Measurements from ENCODE around the gene CKMT2.
"Not testable (repeated sequence)": the region's sequence is repeated elsewhere in the genome, so short reads cannot be mapped to it uniquely, and the experiment has no call there.

The CKMT2 gene

DNA sequence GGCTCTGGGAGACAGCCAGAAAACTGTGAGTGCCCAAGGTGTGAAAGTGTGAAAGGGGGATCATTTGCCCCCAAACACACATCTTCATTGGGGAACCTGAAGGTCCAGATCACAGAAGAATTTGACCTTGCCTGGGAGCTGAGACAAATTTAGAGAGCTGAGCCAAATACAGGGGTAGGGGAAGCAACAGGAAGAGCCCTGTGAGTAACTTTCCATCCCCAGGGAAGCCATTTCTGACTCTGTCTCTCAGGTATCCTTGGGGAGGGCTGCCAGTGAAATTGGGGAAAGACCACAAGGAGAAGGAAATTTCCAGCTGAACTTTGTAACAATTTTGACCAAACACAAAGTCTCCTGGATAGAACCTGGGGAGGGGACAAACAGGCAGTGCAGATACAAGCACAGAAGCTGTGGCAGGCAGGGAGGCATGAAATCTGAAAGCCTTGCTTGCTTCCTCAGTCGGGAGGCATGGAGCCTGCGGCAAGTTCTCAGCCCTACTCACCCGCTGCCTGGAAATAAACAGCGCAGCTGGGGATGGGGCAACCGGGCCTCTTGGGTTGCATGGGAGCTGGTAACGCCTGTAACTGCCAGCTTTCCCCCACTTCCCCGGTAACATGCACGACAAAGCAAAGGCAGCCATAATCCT lies 36.8 kb downstream of the CKMT2 start:
- 69 to 78% methylated on average over 6 to 8 of the region's 8 CpGs for WGBS, 2 experiments (ENCODE audit: insufficient coverage in 2 of 2)
- Histone ChIP-seq H3K27ac (ENCODE audit: low read depth, low read length, severe bottlenecking) (no peak overlapping the region), H3K4me3 (ENCODE audit: extremely low read depth, insufficient read depth, low read length, poor library complexity, severe bottlenecking) (no peak overlapping the region)

GRCh38 chr5:81270394-81271027 lies 37.4 kb downstream of the CKMT2 start:
- H3K27ac ChIP-seq (ENCODE audit: low read depth, low read length, severe bottlenecking); H3K4me3 ChIP-seq (ENCODE audit: extremely low read depth, insufficient read depth, low read length, poor library complexity, severe bottlenecking); H3K36me3 ChIP-seq (ENCODE audit: control insufficient read depth, insufficient read depth, low read length); H3K9me3 ChIP-seq (ENCODE audit: control insufficient read depth, low read length): not testable (repeated sequence)
- 75% methylated on average over 1 of the region's 2 CpGs; no CpG with 5 or more reads in 1 of the 2 experiments for WGBS, 2 experiments (ENCODE audit: insufficient coverage in 2 of 2)
- peaks cover 13% of the 10 kb centered on the region for H3K4me1 ChIP-seq (ENCODE audit: control insufficient read depth, insufficient read depth, low read length, poor library complexity, severe bottlenecking)

More for the DNA sequence above, 36.8 kb downstream of the CKMT2 start:
- peaks cover 13% of the 10 kb centered on the region for H3K4me1 ChIP-seq (ENCODE audit: control insufficient read depth, insufficient read depth, low read length, poor library complexity, severe bottlenecking)
- H3K36me3 ChIP-seq (ENCODE audit: control insufficient read depth, insufficient read depth, low read length): no peaks in the 10 kb centered on the region
- H3K9me3 ChIP-seq (ENCODE audit: control insufficient read depth, low read length): no peaks in the 10 kb centered on the region

DNA sequence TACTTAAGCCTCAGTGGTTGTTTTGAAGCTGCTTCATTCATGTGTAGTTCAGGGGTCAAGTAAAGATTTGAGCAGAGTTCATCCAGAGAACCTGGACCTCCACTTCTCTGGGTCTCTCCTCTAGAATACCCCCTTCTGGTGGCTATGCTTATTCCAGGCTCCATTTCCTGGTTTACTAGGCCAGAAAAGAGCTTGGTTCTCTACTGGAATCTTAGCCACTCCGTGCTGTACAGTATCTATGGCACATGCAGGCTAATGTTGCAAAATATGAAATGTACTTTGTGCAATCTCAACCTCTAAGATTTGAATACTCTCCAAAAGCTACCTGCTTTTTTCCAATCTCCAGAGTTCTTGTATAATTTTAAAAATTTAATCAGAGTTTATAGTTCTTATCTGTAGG lies 50.9 kb downstream of the CKMT2 start:
- no peak overlapping the region for H3K4me3 ChIP-seq (ENCODE audit: extremely low read depth, insufficient read depth, low read length, poor library complexity, severe bottlenecking)
- no peaks in the 10 kb centered on the region for H3K4me1 ChIP-seq (ENCODE audit: control insufficient read depth, insufficient read depth, low read length, poor library complexity, severe bottlenecking)
- H3K9me3 ChIP-seq (ENCODE audit: control insufficient read depth, low read length): no peaks in the 10 kb centered on the region
- peaks cover 3% of the 10 kb centered on the region for H3K36me3 ChIP-seq (ENCODE audit: control insufficient read depth, insufficient read depth, low read length)
- no CpG with 5 or more reads among the region's 1 CpG for WGBS, 2 experiments (ENCODE audit: insufficient coverage in 2 of 2)
- H3K27ac ChIP-seq (ENCODE audit: low read depth, low read length, severe bottlenecking): no peak overlapping the region

DNA sequence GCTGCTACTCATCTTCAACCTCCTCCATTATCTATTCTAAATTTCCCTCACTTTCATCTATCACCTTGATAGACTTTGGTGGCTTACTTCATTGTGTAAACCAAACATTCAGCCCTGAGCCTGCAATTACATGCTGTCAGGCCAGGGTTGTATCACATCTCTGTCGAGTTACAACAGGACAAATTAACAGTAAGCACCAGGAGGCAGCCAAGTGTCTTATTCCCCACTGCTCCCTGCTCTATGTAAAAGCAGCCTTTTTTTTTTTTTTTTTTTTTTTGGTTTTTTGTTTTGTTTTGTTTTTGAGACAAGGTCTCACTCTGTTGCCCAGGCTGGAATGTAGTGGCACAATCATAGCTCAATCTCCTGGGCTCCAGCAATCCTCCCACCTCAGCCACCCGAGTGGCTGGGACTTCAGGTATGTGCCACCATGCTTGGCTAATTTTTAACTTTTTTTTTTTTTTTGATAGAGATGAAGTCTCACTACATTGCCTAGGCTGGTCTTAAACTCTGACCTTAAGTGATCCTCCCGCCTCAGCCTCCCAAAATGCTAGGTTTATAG lies 53.0 kb downstream of the CKMT2 start:
- Histone ChIP-seq H3K4me1 (ENCODE audit: control insufficient read depth, insufficient read depth, low read length, poor library complexity, severe bottlenecking) (no peaks in the 10 kb centered on the region), H3K4me3 (ENCODE audit: extremely low read depth, insufficient read depth, low read length, poor library complexity, severe bottlenecking) (no peak overlapping the region), H3K36me3 (ENCODE audit: control insufficient read depth, insufficient read depth, low read length) (peaks cover 3% of the 10 kb centered on the region), H3K9me3 (ENCODE audit: control insufficient read depth, low read length) (no peaks in the 10 kb centered on the region), H3K27ac (ENCODE audit: low read depth, low read length, severe bottlenecking) (no peak overlapping the region)
- WGBS, 2 experiments (ENCODE audit: insufficient coverage in 2 of 2): 89 to 100% methylated on average over 1 of the region's 3 CpGs

DNA sequence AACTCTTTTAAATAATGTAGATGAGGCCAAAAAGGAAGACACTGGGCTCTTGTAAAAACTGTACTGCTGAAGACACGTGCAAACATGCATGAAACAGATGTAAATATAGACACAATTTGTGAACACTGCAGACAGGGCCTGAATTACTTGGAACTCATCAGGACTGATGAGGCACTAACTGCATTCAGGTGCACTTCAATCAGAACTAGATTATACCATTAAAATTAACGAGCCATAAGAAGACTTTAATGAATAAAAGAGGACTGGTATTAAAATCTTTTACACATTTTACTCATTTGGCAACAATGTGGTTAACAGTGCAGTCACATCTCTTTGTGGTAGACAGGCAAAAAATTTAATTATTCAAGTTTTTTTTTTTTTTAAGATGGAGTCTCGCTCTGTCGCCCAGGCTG lies 54.9 kb downstream of the CKMT2 start:
- Histone ChIP-seq H3K27ac (ENCODE audit: low read depth, low read length, severe bottlenecking) (no peak overlapping the region), H3K4me3 (ENCODE audit: extremely low read depth, insufficient read depth, low read length, poor library complexity, severe bottlenecking) (no peak overlapping the region), H3K36me3 (ENCODE audit: control insufficient read depth, insufficient read depth, low read length) (peaks cover 10% of the 10 kb centered on the region), H3K9me3 (ENCODE audit: control insufficient read depth, low read length) (peaks cover 16% of the 10 kb centered on the region), H3K4me1 (ENCODE audit: control insufficient read depth, insufficient read depth, low read length, poor library complexity, severe bottlenecking) (no peaks in the 10 kb centered on the region)
- WGBS, 2 experiments (ENCODE audit: insufficient coverage in 2 of 2): 87 to 90% methylated on average over 2 to 3 of the region's 4 CpGs

DNA sequence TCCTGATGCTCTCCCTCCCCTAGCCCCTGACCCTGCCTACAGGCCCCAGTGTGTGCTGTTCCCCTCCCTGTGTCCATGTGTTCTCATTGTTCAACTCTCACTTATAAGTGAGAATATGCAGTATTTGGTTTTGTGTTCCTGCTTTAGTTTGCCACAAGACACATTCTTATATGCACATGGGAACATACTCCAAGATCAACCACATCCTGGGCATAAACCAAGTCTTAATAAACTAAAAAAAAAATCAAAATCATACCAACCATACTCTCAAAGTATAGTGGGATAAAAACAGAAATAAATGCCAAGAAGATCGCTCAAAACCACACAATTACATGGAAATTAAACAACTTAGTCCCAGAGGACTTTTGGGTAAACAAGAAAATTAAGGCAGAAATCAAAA lies 57.0 kb downstream of the CKMT2 start:
- no CpG with 5 or more reads among the region's 1 CpG for WGBS, 2 experiments (ENCODE audit: insufficient coverage in 2 of 2)
- Histone ChIP-seq H3K9me3 (ENCODE audit: control insufficient read depth, low read length) (peaks cover 26% of the 10 kb centered on the region), H3K4me1 (ENCODE audit: control insufficient read depth, insufficient read depth, low read length, poor library complexity, severe bottlenecking) (no peaks in the 10 kb centered on the region), H3K4me3 (ENCODE audit: extremely low read depth, insufficient read depth, low read length, poor library complexity, severe bottlenecking) (no peak overlapping the region), H3K36me3 (ENCODE audit: control insufficient read depth, insufficient read depth, low read length) (peaks cover 10% of the 10 kb centered on the region), H3K27ac (ENCODE audit: low read depth, low read length, severe bottlenecking) (no peak overlapping the region)

- H3K4me3 ChIP-seq (ENCODE audit: extremely low read depth, insufficient read depth, low read length, poor library complexity, severe bottlenecking): no peak overlapping the region
- 75 to 100% methylated on average over 1 of the region's 2 CpGs for whole genome bisulfite sequencing, 2 experiments (ENCODE audit: insufficient coverage in 2 of 2)
- no peaks in the 10 kb centered on the region for H3K4me1 ChIP-seq (ENCODE audit: control insufficient read depth, insufficient read depth, low read length, poor library complexity, severe bottlenecking)
- H3K36me3 ChIP-seq (ENCODE audit: control insufficient read depth, insufficient read depth, low read length): peaks cover 7% of the 10 kb centered on the region
- peaks cover 26% of the 10 kb centered on the region for H3K9me3 ChIP-seq (ENCODE audit: control insufficient read depth, low read length)
- H3K27ac ChIP-seq (ENCODE audit: low read depth, low read length, severe bottlenecking): no peak overlapping the region
Measured at GRCh38 chr5:81292130-81292529, 59.0 kb downstream of the CKMT2 start.

- H3K4me1 ChIP-seq (ENCODE audit: control insufficient read depth, insufficient read depth, low read length, poor library complexity, severe bottlenecking); H3K36me3 ChIP-seq (ENCODE audit: control insufficient read depth, insufficient read depth, low read length); H3K4me3 ChIP-seq (ENCODE audit: extremely low read depth, insufficient read depth, low read length, poor library complexity, severe bottlenecking); H3K27ac ChIP-seq (ENCODE audit: low read depth, low read length, severe bottlenecking): not testable (repeated sequence)
- H3K9me3 ChIP-seq (ENCODE audit: control insufficient read depth, low read length): peaks cover 26% of the 10 kb centered on the region
- WGBS, 2 experiments (ENCODE audit: insufficient coverage in 2 of 2): 96 to 97% methylated on average over 4 to 5 of the region's 5 CpGs
Measured at GRCh38 chr5:81294021-81294420, 60.9 kb downstream of the CKMT2 start.

DNA sequence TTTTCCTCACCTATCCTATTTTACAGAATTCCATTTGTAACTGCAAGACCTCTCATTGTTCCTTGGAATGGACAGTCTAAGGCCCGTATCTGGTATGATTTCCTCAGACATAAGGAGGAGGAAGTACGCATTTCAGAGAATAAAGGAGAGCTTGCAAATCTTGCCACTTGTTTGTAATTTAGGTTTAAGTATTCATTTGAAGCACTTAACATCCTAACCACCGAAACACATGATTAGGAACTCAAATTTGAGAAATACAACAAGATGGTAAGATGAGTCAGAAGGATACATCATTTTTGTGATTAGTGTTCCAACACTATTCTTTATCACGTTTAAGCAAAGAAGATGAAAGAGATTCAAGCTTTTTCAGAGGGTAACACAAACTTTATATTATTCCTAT lies 64.4 kb downstream of the CKMT2 start:
- no peak overlapping the region for H3K4me3 ChIP-seq (ENCODE audit: extremely low read depth, insufficient read depth, low read length, poor library complexity, severe bottlenecking)
- peaks cover 6% of the 10 kb centered on the region for H3K4me1 ChIP-seq (ENCODE audit: control insufficient read depth, insufficient read depth, low read length, poor library complexity, severe bottlenecking)
- peaks cover 15% of the 10 kb centered on the region for H3K9me3 ChIP-seq (ENCODE audit: control insufficient read depth, low read length)
- no peaks in the 10 kb centered on the region for H3K36me3 ChIP-seq (ENCODE audit: control insufficient read depth, insufficient read depth, low read length)
- H3K27ac ChIP-seq (ENCODE audit: low read depth, low read length, severe bottlenecking): peak overlapping the region; percentile 10
- WGBS, 2 experiments (ENCODE audit: insufficient coverage in 2 of 2): 100% methylated on average over 1 of the region's 4 CpGs; no CpG with 5 or more reads in 1 of the 2 experiments

DNA sequence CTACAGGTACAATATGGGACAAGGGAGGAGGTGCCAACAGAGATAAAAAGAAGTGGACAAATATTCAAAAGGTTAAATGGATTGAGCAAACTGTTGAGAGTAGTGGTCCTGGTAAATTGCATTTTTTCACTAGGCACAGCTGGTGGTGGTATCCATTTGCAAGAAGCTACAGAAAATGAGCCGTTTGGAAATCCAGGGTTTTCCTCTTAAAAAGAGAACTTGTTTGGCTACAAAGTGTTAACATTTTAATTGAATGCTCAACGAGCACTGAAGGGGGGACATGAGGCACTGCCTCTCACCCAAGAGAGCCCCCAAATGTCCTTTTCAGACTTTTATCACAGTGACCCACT lies 67.8 kb downstream of the CKMT2 start:
- 0% methylated on average over 2 of the region's 2 CpGs for WGBS, 2 experiments (ENCODE audit: insufficient coverage in 2 of 2)
- H3K36me3 ChIP-seq (ENCODE audit: control insufficient read depth, insufficient read depth, low read length): peaks cover 14% of the 10 kb centered on the region
- H3K27ac ChIP-seq (ENCODE audit: low read depth, low read length, severe bottlenecking): peak overlapping the region; percentile 95
- peak overlapping the region; percentile 83 for H3K4me3 ChIP-seq (ENCODE audit: extremely low read depth, insufficient read depth, low read length, poor library complexity, severe bottlenecking)
- H3K9me3 ChIP-seq (ENCODE audit: control insufficient read depth, low read length): no peaks in the 10 kb centered on the region
- H3K4me1 ChIP-seq (ENCODE audit: control insufficient read depth, insufficient read depth, low read length, poor library complexity, severe bottlenecking): peaks cover 6% of the 10 kb centered on the region

Measured in mesodermal cell (in vitro differentiated cells).